NCI-H774 (cell line): ENCODE measurements around the gene SEC23A.
A peak's percentile ranks its signal among the peaks of the same experiment; 100 is the strongest.
"Not testable (repeated sequence)": the region's sequence is repeated elsewhere in the genome, so short reads cannot be mapped to it uniquely, and the experiment has no call there.

ENCODE experiments used
- DNase-seq: peaks from one replicate; lab custom pipeline; 2025; lab: John Stamatoyannopoulos, UW

SEC23A gene

GRCh38 chr14:39029789-39030188 is 73.2 kb downstream of the SEC23A start:
- no peak for DNase-seq

DNA sequence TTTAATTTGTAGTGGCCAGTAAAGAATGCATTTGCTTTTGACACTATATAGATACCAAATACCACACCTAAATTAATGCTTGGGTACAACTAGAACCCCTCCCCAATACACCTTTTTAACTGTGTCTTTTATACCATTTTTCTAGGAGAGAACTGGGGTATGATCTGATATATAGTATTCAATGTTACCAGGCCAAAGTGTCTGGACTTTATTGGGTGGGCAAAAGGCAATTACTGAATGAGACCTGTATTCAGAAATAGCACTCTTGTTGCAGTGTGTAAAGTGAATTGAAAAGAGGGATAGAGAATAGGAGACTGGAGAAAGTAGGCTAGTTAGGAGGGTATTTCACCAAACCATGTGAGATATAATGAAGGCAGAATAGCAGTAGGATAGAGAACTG is 74.4 kb downstream of the SEC23A start:
- no peak for DNase-seq

- no peak for DNase-seq
These were observed 77.0 kb downstream of the SEC23A start for GRCh38 chr14:39025810-39026627.

GRCh38 chr14:39025250-39025809 is 77.7 kb downstream of the SEC23A start:
- no peak for DNase-seq

DNA sequence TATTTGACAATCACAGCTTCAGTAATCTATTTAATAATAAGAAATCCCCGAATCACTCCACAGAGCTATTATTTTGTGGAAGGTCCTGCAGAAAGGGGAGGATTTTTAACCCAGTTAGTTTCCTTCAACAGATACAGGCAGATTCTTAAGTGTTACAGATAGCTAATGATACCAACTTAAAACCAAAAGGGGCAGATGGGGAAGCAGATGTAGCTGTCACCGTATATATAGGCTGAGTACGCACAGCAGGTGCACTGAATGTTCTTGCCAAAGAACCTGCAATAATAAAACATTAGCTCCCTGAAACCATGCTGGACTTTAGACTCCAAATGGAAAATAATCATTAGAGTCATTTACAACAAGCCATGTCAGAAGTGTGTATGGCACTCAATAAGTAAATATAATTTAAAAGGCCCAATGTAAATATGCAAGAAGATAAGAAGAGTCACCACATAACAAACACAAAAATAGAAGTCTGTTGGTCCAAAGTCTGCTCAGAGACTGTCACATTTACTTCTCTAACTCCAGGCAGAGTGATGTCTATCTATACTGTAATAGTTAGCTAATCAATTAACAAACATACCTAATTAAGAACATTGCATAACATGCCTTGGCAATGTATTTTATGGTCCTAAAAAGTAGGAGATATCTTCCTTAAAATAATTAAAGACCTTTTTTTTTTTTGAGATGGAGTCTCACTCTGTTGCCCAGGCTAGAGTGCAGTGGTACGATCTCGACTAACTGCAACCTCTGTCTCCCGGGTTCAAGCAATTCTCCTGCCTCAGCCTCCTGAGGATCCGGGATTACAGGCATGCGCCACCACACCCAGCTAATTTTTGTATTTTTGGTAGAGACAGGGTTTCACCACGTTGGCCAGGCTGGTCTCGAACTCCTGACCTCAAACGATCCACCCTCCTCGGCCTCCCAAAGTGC is 78.8 kb downstream of the SEC23A start:
- DNase-seq = no peak

- DNase-seq = not testable (repeated sequence)
These were observed 85.7 kb downstream of the SEC23A start for GRCh38 chr14:39017096-39018016.

DNA sequence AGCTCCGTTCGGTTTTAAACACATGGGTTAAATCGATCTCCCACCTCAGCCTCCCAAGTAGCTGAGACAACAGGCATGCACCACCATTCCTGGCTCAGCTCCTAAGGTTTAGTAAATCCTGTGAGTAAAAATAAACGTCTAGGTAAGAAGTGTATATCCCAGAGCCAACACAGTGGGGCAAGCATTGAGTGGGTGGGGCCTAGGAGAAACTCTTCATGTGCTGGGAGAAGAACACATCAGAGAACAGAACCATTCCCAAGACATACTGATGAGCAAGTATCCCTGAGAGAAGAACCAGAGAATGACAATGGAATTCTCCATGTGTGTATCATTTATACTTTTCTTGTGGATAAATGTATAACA is 86.3 kb downstream of the SEC23A start:
- DNase-seq = no peak

- no peak for DNase-seq
These were observed 87.0 kb downstream of the SEC23A start for GRCh38 chr14:39015964-39016577.

GRCh38 chr14:39015360-39015961 is 87.6 kb downstream of the SEC23A start:
- DNase-seq = peak; percentile 36

- no peak for DNase-seq
These were observed 88.6 kb downstream of the SEC23A start for GRCh38 chr14:39014460-39014859.

GRCh38 chr14:39008965-39009364 is 94.1 kb downstream of the SEC23A start:
- not testable (repeated sequence) for DNase-seq

DNA sequence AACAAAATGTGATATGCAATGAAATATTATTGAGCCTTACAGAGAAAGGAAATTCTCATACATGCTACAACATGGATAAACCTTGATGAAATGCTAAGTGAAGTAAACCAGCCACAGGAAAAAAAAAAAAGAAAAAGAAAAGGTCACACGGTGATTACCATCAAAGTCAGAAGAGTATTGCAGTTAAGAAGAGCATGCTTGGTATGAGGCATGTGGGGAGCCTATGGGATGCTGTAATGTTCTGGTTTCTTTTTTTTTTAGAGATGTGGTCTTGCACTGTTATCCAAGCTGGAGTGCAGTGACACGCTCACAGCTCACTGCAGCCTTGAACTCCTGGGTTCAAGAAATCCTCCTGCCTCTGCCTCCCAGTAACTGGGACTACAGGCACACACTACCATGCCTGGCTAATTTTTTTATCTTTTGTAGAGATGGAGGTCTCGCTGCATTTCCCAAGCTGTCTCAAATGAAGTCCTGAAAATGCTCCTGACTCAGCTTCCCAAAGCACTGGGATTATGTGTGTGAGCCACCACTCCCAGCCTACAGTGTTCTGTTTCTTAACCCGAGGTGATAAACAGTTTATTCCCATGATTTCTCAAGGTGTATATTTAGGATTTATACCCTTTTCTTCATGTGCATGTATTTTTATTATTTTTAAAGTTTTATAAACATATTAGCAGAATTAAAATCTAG is 96.2 kb downstream of the SEC23A start:
- DNase-seq = no peak

DNA sequence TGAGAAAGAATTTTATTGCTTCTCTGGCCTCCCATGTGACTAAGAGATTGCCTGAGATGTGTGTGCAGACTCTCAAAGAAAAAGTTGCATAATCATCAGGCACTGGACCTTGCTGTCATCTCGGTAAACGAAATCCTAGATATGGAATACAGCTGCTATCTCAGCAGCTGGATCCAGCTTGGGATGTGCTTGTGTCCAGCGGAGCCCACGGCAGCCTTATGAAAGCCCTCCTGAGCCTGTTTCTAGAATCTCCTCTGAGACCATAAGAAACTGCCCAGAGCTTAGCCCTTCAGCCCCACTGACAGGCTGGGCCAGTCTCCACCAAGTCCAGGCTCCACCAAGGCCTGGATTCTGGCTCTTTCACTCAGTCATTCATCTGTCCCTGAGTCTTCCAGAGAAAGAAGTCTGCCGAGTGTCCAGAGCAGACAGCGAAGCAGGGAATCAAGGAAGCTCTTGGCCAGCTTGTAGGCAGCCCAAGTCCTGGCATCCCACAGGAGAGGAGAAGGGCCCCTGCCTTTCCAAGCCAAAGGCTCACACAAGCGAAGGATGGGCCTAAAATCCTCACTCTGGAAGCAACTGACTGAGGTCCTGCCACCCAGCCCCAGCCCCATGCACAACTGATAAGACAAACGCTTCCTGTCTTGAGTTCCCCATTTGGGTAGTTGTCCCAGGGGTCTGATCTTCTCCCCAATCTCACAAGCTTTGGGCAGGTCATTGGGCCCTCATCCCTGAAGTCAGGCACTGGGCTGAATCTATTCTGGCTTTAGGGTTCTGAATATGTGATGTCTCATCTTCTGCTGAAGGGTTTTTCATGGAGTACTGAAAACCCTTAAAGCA is 97.8 kb downstream of the SEC23A start:
- no peak for DNase-seq

- no peak for DNase-seq
These were observed 103.1 kb downstream of the SEC23A start for GRCh38 chr14:38999949-39000348.

DNA sequence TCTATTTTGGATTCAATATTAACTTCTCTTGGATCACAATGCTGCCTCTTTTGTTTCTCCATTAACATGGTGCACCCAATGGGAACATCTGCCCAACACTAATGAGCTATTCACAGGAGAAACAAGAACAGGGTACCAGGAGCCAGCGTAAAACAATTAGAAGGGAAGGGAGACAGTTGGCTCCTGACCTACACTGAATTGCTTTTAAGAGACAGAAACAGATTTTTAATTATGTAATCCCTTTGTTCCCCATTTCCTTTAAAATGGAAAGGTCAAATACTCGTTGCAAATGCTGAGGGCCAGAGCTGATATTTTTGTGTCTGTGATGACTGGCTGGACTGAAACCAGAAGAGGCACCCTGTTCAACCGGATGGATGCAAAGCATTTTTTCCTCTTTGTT is 108.3 kb downstream of the SEC23A start:
- no peak for DNase-seq

DNA sequence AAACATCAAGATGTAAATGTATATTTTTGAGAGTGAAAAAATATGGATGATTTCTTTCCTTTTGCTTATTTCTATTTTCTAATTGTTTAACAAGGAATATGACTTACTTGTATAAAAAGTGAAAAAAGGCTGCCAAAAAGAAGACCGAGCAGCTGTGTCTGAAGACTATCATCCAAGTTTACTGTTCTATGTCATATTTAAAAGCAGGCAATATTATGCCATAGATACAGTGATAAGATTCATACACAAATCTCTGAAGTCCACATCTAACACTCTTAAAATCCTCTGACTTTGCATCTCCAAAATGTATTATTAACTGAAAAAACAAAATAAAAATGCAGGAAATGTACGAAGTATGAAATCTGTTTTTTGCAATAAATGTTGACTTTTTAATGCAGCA is 109.1 kb downstream of the SEC23A start:
- DNase-seq = no peak

DNA sequence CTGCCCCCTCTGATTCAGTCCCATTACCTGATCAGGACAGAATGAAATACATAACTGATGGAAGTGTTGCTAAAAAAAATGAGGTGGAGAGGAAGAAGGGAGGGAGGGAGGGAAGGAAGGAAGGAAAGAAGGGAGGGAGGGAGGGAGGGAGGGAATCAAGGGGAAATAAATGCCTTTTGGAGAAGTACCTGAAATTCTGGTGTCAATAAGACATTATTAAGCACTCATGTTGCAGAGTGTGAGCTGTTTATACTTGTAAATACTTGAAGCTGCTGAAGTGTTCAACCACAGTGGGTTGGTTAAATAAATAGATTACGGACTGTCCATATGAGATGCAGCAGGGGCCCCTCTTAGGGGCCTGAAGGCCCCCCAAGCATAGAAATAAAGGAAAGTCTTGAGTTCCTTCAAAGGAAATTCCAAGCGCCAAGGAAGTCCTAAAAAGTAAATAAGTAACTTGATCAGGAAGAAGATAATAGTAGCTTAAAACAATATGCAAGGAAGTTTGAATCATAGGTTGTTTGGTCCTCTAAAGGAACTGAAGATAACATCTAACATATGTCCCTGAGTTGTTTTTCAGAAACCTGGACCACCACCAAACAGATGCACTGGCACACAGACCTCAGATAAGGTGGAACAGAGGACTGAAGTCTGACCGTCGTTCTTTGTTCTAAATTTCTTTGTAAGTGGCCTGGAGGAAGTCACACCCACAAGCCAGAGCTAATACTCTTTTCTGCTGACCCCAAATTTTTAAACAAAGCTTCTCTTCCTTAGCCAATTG is 110.8 kb downstream of the SEC23A start:
- DNase-seq = no peak

GRCh38 chr14:38991299-38991698 is 111.7 kb downstream of the SEC23A start:
- DNase-seq = no peak
